Panc1 (cell line): ENCODE measurements around the gene SLC4A2.

Source experiments
- CTCF ChIP-seq: fragments of 450-650 bp; IDR thresholded peaks from 2 replicates; pipeline ENCODE4 v1.5.1; 2017; ENCODE audit warnings: mild to moderate bottlenecking
- POLR2AphosphoS5 ChIP-seq: IDR thresholded peaks from 2 replicates; pipeline ENCODE4 v1.6.1; 2012; ENCODE audit warnings: mild to moderate bottlenecking, low read depth, low read length, moderate library complexity
- SIN3A ChIP-seq: IDR thresholded peaks from 2 replicates; pipeline ENCODE4 v1.6.1; 2012; ENCODE audit warnings: low read depth, mild to moderate bottlenecking, low read length, moderate library complexity, borderline replicate concordance; ENCODE audit not compliant: insufficient read depth

DNA sequence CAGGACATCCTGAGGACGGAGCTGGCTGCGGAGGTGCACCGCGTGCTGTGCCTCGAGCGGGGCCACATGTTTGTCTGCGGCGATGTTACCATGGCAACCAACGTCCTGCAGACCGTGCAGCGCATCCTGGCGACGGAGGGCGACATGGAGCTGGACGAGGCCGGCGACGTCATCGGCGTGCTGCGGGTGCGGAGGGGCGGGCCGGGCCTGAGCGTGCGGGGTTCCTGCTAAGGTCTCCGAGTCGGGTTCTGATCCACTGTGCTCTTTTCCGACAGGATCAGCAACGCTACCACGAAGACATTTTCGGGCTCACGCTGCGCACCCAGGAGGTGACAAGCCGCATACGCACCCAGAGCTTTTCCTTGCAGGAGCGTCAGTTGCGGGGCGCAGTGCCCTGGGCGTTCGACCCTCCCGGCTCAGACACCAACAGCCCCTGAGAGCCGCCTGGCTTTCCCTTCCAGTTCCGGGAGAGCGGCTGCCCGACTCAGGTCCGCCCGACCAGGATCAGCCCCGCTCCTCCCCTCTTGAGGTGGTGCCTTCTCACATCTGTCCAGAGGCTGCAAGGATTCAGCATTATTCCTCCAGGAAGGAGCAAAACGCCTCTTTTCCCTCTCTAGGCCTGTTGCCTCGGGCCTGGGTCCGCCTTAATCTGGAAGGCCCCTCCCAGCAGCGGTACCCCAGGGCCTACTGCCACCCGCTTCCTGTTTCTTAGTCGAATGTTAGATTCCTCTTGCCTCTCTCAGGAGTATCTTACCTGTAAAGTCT lies 45.5 kb upstream of the SLC4A2 start:
- no peak for TF ChIP-seq SIN3A
- no peak for TF ChIP-seq POLR2AphosphoS5
- no peak for TF ChIP-seq CTCF
